HL-60 (cell line): Measurements from ENCODE around the gene LIMCH1.
"Not testable (repeated sequence)": the region's sequence is repeated elsewhere in the genome, so short reads cannot be mapped to it uniquely, and the experiment has no call there.

Source experiments
- GABPA ChIP-seq: IDR thresholded peaks from 2 replicates; pipeline ENCODE4 v1.6.1; 2012; ENCODE audit warnings: low read depth
- POLR2AphosphoS5 ChIP-seq: IDR thresholded peaks from 2 replicates; pipeline ENCODE4 v1.6.1; 2012; ENCODE audit warnings: low read depth
- TF ChIP-seq, protein P1 (sequence below): IDR thresholded peaks from one replicate; pipeline ENCODE4 v1.5.1; 2011; ENCODE audit warnings: low read length, control low read depth, inconsistent platforms; ENCODE audit not compliant: insufficient read depth
- TF ChIP-seq, protein P2 (sequence below): IDR thresholded peaks from 2 replicates; pipeline ENCODE4 v1.6.1; 2012; ENCODE audit warnings: low read depth; ENCODE audit not compliant: insufficient replicate concordance

DNA sequence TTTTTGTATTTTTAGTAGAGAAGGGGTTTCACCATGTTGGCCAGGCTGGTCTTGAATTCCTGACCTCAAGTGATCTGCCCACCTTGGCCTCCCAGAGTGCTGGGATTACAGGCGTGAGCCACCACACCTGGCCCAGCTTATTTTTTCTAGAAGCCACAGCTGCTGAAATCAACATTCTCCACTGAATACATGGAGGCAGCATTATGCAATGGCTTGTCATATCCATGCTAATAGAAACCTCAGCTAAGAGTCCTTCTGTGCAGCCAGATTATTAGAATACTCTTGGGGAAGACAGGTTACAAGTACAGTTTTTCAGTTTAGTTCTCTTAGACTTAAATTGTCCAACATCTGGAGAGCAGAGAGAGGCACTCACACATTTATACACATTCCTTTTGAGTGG is 104.8 kb downstream of the LIMCH1 start:
- TF ChIP-seq, protein P1, sequence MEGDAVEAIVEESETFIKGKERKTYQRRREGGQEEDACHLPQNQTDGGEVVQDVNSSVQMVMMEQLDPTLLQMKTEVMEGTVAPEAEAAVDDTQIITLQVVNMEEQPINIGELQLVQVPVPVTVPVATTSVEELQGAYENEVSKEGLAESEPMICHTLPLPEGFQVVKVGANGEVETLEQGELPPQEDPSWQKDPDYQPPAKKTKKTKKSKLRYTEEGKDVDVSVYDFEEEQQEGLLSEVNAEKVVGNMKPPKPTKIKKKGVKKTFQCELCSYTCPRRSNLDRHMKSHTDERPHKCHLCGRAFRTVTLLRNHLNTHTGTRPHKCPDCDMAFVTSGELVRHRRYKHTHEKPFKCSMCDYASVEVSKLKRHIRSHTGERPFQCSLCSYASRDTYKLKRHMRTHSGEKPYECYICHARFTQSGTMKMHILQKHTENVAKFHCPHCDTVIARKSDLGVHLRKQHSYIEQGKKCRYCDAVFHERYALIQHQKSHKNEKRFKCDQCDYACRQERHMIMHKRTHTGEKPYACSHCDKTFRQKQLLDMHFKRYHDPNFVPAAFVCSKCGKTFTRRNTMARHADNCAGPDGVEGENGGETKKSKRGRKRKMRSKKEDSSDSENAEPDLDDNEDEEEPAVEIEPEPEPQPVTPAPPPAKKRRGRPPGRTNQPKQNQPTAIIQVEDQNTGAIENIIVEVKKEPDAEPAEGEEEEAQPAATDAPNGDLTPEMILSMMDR = not testable (repeated sequence)
- not testable (repeated sequence) for TF ChIP-seq POLR2AphosphoS5, GABPA
- TF ChIP-seq, protein P2, sequence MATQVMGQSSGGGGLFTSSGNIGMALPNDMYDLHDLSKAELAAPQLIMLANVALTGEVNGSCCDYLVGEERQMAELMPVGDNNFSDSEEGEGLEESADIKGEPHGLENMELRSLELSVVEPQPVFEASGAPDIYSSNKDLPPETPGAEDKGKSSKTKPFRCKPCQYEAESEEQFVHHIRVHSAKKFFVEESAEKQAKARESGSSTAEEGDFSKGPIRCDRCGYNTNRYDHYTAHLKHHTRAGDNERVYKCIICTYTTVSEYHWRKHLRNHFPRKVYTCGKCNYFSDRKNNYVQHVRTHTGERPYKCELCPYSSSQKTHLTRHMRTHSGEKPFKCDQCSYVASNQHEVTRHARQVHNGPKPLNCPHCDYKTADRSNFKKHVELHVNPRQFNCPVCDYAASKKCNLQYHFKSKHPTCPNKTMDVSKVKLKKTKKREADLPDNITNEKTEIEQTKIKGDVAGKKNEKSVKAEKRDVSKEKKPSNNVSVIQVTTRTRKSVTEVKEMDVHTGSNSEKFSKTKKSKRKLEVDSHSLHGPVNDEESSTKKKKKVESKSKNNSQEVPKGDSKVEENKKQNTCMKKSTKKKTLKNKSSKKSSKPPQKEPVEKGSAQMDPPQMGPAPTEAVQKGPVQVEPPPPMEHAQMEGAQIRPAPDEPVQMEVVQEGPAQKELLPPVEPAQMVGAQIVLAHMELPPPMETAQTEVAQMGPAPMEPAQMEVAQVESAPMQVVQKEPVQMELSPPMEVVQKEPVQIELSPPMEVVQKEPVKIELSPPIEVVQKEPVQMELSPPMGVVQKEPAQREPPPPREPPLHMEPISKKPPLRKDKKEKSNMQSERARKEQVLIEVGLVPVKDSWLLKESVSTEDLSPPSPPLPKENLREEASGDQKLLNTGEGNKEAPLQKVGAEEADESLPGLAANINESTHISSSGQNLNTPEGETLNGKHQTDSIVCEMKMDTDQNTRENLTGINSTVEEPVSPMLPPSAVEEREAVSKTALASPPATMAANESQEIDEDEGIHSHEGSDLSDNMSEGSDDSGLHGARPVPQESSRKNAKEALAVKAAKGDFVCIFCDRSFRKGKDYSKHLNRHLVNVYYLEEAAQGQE = not testable (repeated sequence)
